Measurements from ENCODE around the gene CAPZB. TPM values are rescaled to one million over a fixed set of nuclear protein-coding genes. Genes with fewer than 3 reads are reported as not detected.

CAPZB gene
- total RNA-seq, 3 donors from 2014 or later (not counting 1 experiment from before 2014, with no cell fraction given): 369 to 393 (median 375) TPM

DNA sequence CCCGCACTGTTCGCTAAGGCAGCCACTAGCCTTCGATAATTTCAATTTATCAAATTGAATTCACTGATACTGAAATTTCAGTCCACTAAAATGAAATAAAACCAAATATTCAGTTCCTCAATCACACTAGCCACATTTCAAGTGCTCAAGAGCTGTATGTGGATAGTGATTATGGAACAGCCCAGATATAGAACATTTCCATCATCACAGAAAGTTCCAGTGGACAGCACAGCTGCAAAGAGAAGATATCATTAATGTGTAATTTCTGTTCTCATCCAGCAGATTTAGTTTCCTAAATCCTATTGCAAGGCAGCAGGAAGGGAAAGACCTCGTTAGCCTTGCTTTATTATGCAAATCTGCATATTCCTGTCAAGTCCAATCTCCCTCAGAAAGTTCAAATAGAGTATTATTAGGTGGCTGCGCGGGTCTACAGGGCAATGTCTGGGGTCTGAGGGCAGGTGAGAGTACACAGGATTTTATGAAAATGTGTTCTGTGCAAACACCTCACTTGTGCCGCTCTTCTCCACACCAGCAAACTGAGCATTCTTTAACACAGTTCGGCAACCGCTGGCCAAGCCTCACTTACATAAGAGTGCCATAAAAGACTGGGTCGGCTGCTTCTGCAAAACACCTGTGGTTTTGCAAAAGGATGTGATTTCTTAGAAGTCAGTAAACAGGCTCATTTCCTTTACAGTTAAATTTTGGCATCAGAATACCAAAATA, 22.4 kb downstream of the CAPZB start:
- Mint-ChIP-seq H3K4me1 (peaks cover 63 to 70% of the 10 kb centered on the region in 2 donors), H3K9me3 (no peaks in the 10 kb centered on the region), H3K27ac (peak overlapping the region; percentile 89 to 92), H3K27me3 (ENCODE audit: low read depth in 2 of 2) (no peaks in the 10 kb centered on the region), H3K4me3 (peak overlapping the region; percentile 91), H3K36me3 (no peaks in the 10 kb centered on the region)
- peaks cover 86% of the 10 kb centered on the region for H3K4me1 ChIP-seq (ENCODE audit: control insufficient read depth, insufficient read depth, low read length)
- H3K4me3 ChIP-seq (ENCODE audit: low read length): no peak overlapping the region
- ATAC-seq (peak; percentile 86 to 93 (median 89)), DNase-seq (peak; percentile 39 to 87)
- 29% methylated on average over 9 of the region's 10 CpGs for WGBS (ENCODE audit: insufficient coverage)
- peaks cover 5% of the 10 kb centered on the region for H3K36me3 ChIP-seq (ENCODE audit: control insufficient read depth, insufficient read depth, low read length)
- intact Hi-C loops (cut with micrococcal nuclease): loop anchor here (2.0 to 5.0 kb wide), 2 partner anchors 14 to 71 kb away; no protein-coding TSS in a partner anchor
- H3K27me3 ChIP-seq (ENCODE audit: control insufficient read depth, insufficient read depth, low read length): no peaks in the 10 kb centered on the region
- TF ChIP-seq, protein P1, sequence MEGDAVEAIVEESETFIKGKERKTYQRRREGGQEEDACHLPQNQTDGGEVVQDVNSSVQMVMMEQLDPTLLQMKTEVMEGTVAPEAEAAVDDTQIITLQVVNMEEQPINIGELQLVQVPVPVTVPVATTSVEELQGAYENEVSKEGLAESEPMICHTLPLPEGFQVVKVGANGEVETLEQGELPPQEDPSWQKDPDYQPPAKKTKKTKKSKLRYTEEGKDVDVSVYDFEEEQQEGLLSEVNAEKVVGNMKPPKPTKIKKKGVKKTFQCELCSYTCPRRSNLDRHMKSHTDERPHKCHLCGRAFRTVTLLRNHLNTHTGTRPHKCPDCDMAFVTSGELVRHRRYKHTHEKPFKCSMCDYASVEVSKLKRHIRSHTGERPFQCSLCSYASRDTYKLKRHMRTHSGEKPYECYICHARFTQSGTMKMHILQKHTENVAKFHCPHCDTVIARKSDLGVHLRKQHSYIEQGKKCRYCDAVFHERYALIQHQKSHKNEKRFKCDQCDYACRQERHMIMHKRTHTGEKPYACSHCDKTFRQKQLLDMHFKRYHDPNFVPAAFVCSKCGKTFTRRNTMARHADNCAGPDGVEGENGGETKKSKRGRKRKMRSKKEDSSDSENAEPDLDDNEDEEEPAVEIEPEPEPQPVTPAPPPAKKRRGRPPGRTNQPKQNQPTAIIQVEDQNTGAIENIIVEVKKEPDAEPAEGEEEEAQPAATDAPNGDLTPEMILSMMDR (IDR thresholded peaks at IDR 0.05): no peak
- peak overlapping the region; percentile 85 for H3K27ac ChIP-seq (ENCODE audit: low read length)
- H3K9me3 ChIP-seq (ENCODE audit: control insufficient read depth, insufficient read depth, low read length): no peaks in the 10 kb centered on the region

DNA sequence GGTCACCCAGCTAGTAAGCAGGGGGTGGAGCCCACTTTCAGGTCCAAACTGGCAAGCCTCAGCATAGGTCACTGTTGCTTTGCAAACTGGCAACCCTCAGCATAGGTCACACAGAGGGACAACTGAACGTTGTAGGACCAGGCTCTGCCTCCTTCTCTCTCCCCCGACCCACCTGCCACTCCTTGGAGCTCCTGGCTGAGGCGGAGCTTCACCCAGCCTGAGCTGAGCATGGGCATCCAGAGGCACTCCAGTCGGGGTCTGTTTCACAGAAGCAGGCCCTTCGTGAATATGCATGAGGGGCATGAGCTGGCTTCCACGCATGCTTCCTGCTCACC, 24.2 kb downstream of the CAPZB start:
- peak overlapping the region; percentile 22 to 65 for H3K27ac Mint-ChIP-seq
- no peak overlapping the region for H3K4me3 ChIP-seq (ENCODE audit: low read length)
- H3K27me3 Mint-ChIP-seq (ENCODE audit: low read depth in 2 of 2): no peaks in the 10 kb centered on the region
- peaks cover 71% of the 10 kb centered on the region for H3K4me1 ChIP-seq (ENCODE audit: control insufficient read depth, insufficient read depth, low read length)
- H3K36me3 Mint-ChIP-seq: no peaks in the 10 kb centered on the region
- H3K9me3 Mint-ChIP-seq: no peaks in the 10 kb centered on the region
- no peak for ATAC-seq
- no peak for DNase-seq
- H3K9me3 ChIP-seq (ENCODE audit: control insufficient read depth, insufficient read depth, low read length): no peaks in the 10 kb centered on the region
- H3K27ac ChIP-seq (ENCODE audit: low read length): peak overlapping the region; percentile 31
- intact Hi-C loops (cut with micrococcal nuclease): loop anchor here (5.0 kb wide), 1 partner anchor 69 kb away; no protein-coding TSS in a partner anchor
- WGBS (ENCODE audit: insufficient coverage): 92% methylated on average over 5 of the region's 6 CpGs
- H3K4me3 Mint-ChIP-seq: no peak overlapping the region
- peaks cover 3% of the 10 kb centered on the region for H3K36me3 ChIP-seq (ENCODE audit: control insufficient read depth, insufficient read depth, low read length)
- no peaks in the 10 kb centered on the region for H3K27me3 ChIP-seq (ENCODE audit: control insufficient read depth, insufficient read depth, low read length)
- peaks cover 71 to 73% of the 10 kb centered on the region in 2 donors for H3K4me1 Mint-ChIP-seq
- TF ChIP-seq, protein P1 (IDR thresholded peaks at IDR 0.05): no peak

DNA sequence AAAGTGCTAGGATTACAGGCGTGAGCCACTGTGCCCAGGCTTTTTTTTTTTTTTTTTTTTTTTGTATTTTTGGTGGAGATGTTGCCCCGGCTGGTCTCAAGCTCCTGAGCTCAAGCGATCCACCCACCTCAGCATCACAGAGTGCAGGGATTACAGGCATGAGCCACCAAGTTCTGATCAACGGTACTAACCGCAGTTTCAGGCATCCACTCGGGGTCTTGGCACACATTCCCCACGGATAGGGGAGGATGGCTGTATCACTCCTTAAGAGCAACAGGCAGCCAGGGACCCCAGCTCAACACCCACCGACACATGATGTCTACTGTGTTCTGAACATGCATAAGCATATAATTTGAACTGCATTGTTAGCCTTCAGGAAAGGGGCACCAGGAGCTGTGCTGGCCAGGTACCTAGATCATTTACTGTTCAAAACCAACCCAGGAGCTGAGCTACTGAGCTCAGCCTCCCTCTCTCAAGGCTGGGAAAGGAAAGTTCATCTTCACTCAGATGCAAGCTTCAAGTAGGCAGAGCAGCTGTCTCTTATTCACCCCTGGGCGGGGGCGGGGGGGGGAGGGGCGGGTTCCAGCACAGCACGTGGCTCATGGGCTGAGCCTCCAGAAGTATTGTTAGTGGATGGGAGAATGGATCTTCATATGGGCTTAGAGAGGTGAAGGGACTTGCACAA, 24.7 kb downstream of the CAPZB start:
- Mint-ChIP-seq H3K4me3 (no peak overlapping the region), H3K27me3 (ENCODE audit: low read depth in 2 of 2) (no peaks in the 10 kb centered on the region), H3K4me1 (peaks cover 73 to 77% of the 10 kb centered on the region in 2 donors), H3K9me3 (no peaks in the 10 kb centered on the region), H3K36me3 (no peaks in the 10 kb centered on the region), H3K27ac (peak overlapping the region; percentile 22 to 87)
- Histone ChIP-seq H3K4me1 (ENCODE audit: control insufficient read depth, insufficient read depth, low read length) (peaks cover 71% of the 10 kb centered on the region), H3K4me3 (ENCODE audit: low read length) (no peak overlapping the region), H3K27ac (ENCODE audit: low read length) (no peak overlapping the region), H3K36me3 (ENCODE audit: control insufficient read depth, insufficient read depth, low read length) (no peaks in the 10 kb centered on the region), H3K27me3 (ENCODE audit: control insufficient read depth, insufficient read depth, low read length) (no peaks in the 10 kb centered on the region), H3K9me3 (ENCODE audit: control insufficient read depth, insufficient read depth, low read length) (no peaks in the 10 kb centered on the region)
- TF ChIP-seq, protein P1 (IDR thresholded peaks at IDR 0.05): no peak
- DNase-seq (no peak), ATAC-seq (no peak)
- intact Hi-C loops (cut with micrococcal nuclease): loop anchor here (5.0 kb wide), 1 partner anchor 68 kb away; no protein-coding TSS in a partner anchor
- WGBS (ENCODE audit: insufficient coverage): 91% methylated on average over 10 of the region's 12 CpGs
